HG03097 (cell line): Measurements from ENCODE around the gene GDI2.

ENCODE experiments used
- ATAC-seq: cut with Tn5 transposase; IDR thresholded peaks from one replicate; pipeline ENCODE4 v1.9.1; 2021; ENCODE audit not compliant: unreplicated experiment, low FRiP score

The GDI2 gene

DNA sequence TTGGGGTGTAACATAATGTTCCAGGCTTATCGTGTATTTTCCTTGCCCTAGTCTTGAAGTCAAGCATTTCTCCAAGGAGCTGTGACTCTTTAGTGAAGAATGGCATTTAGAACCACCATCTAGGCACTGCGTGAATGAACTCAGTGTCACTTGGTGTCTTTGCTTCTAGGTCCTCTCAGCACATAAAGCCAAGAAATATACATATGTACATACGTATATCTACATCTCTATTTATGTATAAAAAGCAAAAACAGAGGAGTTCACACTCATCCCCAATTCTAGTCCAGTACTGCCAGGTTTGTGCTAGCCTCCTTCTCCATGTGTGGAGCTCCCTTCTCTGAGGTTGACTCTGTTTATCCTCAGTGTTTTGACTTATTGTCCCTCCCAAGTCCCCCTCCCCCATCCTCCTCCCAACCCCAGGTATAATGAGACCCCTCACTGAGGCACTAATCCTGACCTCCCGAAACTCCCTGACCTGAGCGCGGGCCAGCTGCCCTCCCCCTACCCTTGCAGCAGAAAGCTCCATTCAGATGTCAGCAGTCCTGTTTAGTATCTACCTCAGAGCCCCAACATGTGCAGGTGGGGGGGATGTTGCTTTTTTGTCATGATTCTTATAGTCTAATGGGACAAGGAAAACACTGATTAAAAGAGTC is 61.5 kb downstream of the GDI2 start:
- ATAC-seq = no peak

DNA sequence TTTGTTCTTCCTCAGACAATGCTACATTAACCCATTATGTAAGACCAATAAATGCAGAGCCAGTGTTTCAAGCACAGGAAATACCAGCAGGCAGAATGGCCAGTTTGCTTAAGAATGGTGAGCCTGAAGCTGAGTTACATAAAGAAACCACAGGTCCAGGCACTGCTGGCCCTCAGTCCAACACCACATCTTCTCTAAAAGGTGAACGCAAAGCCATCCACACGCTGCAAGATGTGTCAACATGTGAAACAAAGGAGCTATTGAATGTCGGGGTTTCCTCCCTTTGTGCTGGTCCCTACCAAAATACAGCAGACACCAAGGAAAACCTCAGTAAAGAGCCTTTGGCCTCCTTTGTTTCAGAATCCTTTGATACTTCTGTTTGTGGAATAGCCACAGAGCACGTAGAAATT is 64.8 kb downstream of the GDI2 start:
- ATAC-seq = no peak

DNA sequence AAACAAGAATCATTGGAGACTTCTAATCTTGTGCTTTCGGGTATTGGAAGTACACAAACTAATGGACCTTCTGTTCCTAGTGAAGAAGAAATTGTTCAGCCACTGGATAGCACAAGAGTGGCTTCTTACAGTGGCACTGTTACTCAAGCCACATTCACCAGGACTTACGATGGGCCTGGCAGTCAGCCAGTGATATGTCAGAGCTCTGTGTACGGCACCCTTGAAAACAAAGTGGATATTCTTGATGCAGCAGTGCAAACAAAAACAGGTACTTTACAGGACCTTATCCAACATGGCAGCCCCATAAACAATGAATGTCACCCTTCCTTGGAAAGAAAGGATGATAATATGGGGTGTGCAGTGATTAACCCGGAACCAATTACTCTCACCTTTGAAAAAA is 67.0 kb downstream of the GDI2 start:
- ATAC-seq = no peak

DNA sequence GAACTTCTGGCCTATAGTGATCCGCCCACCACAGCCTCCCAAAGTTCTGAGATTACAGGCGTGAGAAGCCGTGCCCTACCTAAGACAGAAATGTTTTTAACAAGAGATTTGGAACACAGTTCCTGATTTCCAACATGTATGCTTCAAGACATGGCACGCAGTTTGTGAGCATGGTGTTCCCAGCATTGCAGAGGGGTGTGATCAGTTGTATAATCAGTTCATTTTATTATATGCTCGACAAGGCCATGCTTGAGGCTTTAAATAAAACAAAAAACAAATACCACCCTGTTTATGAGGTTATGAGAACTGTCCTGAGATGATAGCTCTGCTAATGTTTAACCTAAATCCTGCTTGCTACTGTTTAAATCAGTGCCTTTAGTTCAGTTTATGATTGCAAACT is 68.4 kb downstream of the GDI2 start:
- ATAC-seq = no peak

DNA sequence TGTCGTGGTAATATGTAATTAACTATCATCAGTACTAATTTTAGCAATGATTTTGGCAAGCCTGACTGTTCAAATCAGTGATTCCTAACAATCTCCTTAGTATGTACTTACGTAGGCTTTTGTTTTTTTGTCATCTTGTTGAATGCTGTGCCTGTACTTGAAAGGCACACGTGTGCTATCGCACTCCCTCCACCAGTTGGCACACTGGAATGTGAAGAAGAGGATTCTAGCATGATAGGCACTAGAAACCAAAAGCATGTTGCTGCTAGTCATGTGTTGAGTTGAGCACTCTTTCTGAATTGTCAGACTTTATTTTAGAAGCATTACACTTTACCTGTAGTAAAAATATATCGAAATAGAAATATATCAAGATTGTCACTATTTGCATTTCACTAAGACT is 69.5 kb downstream of the GDI2 start:
- ATAC-seq = no peak

DNA sequence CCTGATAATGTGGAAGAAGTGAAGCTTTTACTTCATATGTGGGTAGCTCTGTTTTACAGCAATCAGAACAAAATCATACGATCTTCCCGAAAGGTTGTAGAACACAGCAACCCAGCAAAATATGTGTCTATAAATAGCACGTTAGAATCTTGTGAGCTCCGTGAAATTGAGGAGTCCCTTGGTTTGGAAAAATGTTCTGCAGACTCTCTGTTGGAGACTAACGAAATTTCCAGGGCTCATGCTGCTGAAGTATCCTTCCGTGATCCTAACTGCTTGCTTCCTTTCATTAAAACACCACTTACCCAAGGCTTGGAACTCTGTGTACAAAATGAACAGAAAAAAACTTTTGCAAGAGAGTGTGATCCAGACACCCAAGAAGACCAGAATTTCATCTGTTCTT is 71.1 kb downstream of the GDI2 start:
- no peak for ATAC-seq

DNA sequence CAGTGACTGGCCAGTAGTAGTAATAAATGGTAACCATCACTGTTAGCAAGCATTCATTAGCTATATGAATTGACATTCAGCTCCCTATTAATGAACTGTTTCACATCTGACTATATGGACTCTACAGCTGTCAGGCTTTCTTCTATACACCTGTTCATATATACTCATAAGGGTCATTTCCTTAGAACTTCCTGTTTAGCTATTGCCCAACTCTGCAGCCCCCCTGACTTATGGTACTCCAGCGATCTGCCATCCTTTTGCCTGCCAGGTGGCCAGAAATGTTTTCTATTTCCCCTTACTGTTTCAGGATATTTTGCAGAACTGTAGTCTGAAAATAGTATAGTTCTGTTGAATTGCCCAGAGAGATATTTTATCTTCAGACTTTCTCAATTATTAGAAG is 72.0 kb downstream of the GDI2 start:
- ATAC-seq = no peak

DNA sequence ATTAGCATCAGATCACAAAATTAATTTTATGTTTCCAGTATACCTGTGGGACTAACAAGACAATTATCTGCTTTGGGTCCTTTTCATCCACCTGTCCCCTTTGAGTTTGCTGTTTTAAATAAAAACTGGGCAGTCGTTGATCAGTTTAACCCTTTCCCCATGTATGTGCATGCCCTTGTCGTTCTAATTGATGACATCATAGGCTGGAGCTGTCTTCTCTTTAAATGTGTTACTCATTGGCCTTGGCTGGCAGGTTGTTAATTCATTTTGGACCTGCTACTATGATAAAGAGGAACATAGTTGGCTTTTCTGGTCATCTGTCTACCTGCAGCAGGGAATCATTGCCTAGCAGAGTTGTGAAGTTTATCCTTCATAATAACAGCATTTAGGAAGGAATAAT is 74.8 kb downstream of the GDI2 start:
- ATAC-seq = no peak

DNA sequence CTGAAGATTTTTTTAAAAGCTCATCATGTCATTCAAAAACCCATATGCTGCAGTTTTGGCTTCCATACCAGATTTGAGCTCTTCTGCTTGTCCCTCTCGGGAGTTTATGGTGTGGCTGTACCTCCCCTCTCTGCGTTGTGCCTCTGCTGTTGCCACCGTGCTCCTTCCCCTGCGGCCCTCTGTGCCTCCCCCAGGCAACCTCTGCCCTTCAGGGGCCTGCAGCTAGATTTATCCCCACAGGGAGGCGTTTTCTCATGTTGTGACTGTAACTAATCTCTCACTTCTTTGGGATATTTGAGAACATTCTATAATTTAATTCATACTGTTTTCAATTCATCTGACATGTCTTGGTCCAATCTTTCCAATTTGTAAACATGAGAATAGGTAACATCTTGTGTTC is 75.9 kb downstream of the GDI2 start:
- no peak for ATAC-seq

DNA sequence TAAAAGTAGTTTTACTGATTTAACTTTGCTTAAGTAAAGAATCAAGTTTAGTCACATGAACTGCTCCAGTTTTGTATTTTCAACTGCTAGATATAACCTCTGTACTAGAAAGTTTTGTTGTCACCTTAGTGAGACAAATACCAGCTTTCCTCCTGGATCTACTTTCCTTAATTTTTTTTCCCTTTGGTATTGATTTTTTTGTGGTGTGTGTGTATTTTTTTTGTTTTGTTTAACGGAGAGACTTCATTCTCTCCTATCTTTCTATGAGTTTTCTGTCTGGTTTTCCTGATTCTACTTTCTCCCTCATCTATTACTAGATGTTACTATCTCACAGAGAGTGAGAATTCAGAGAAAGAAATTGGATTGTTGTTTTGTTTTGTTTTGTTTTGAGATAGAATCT is 76.6 kb downstream of the GDI2 start:
- ATAC-seq = no peak

DNA sequence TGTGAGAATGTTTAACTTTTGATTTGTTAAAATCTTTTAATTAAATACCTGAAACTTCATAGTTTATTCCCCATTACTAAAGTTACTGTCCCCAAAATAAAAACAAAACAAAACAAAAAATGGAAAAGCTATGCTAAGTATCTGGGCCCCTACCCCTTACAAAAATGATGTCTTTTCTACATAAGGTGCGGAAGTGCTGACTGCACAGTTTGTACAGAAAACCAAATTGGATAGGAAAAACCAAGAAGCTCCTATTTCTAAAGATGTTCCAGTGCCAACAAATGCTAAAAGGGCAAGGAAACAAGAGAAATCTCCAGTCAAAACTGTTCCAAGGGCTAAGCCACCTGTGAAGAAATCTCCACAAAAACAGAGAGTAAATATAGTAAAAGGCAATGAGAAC is 78.1 kb downstream of the GDI2 start:
- ATAC-seq = no peak

DNA sequence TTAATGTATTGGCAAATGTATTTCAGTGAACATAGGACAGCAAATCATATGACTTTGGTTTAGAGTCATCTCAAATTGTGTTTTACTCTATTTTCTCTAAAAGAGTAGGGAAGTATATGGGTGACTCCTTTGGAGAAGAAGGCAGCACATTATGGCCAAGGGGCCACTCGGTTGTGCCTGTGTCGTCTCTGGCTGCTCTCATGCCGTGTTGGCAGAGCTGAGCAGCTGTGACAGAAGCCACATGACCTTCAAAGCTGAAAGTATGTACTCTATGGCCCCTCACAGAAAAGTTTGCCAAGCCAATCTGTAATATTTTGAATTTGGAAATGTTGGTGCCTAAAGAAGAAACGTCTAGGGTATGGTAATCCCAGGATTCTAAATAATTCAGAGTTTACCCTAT is 81.1 kb downstream of the GDI2 start:
- no peak for ATAC-seq

DNA sequence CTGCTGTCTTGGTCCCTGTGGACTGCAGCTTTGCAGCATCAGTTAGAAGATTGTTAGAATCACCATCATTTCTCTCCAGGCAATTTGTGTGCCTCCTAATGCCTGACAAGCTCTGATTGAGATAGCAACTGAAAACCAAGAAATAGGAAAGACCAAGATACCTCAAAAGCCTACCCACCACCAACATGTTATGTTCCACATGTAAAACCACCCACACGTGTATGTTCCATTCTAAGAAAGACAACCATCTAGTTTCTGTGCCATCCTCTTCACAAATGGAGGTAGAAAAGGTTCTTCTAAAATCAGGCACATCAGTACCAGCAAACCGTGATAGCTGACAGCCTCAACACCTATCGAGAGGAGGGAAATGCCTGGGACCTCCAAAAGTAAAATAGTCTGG is 81.7 kb downstream of the GDI2 start:
- no peak for ATAC-seq

DNA sequence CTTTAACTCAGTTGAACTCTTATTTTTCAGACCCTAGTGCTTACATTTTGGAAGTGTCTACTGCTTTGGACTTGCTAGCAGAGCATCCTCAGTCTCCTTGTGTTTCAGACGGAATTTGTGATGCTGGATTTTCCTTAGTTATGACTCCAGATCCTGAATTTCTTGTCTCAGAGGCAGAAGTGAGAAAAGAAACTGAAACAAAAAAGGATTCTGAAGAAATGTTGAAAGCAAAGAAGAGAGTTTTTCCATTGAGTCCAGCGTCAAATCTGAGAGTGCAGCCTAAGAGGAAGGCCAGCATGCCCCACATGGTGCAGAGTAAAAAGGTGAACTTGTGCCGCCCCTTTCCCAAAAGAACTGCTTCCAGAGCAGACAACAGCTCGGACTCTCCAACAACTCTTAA is 82.5 kb downstream of the GDI2 start:
- ATAC-seq = no peak

DNA sequence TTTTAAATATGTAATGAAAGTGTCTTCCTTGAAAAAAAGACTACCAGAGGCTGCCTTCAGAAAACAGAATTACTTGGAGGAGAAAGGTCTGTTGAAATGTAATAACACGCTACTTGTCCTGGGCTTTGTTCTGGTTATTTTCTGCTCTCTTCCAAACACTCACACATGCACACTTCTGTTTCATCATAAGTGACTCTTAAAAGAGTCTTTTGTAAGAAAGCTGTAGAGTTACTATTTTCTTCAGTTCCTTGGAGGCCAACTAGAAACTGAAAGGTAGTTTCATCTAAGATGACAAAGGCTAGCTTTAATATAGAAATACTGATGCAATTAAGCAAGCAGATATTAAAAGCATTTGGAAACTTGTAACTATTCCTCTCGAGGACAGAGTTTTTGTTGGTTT is 89.5 kb downstream of the GDI2 start:
- ATAC-seq = no peak

DNA sequence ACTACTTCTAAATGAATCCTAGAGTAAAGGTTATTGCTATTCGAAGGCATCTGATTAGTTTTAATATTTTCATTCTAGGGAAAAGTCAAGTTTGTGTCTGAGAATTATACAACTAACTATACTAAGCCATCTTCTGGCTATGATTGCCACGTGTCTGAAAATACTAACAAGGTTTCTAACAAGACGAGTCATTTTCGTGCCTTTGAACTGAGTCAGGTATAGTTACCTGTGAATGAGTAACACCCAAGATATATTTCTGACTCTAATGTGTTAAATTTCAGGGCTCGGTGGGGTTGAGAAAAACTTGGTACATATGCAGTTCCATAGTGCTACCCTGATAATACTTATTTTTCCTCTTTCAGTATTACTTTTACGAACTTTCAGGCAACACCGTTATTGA is 93.1 kb downstream of the GDI2 start:
- no peak for ATAC-seq

DNA sequence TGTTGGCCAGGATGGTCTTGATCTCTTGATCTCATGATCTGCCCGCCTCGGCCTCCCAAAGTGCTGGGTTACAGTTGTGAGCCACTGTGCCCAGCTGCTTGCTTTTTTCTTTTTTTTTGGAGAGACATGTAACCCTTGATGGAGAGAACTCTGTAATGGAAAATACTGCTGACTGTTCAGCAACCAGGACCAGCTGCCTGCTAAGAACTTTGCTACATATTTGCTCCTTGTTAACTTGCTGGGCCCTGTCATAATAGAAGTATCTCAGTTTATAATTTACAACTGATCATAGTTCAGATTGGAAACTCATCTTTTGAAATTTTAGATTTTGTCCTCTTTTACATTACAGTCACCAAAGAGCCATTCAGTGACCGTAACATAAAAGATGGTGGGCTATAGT is 93.7 kb downstream of the GDI2 start:
- no peak for ATAC-seq
